ENCODE data around the gene TRIM34. TPM values are rescaled to one million over a fixed set of nuclear protein-coding genes. Genes with fewer than 3 reads are reported as not detected.

TRIM34 gene
- total RNA-seq, 2 experiments from 2014 or later, result 8.4 to 13.1 TPM

- ChIA-PET POLR2A (interaction anchor here (0.6 to 1.7 kb wide), 4 partner anchors 11 to 277 kb away, joined by 3 to 5 read pairs (median 4); partner anchors contain the start of gene TRIM34), CTCF (ENCODE audit: unreplicated experiment) (interaction anchor here (0.6 kb wide), 1 partner anchor 29 kb away, joined by 4 read pairs; no protein-coding TSS in a partner anchor)
- Histone ChIP-seq H3K9me3 (ENCODE audit: low read length) (no peaks in the 10 kb centered on the region), H3K4me1 (ENCODE audit: insufficient read depth, low read length, poor library complexity, severe bottlenecking) (peaks cover 19% of the 10 kb centered on the region), H3K4me3 (ENCODE audit: low read depth, low read length, poor library complexity, severe bottlenecking) (peak overlapping the region; percentile 75), H3K79me2 (ENCODE audit: insufficient read depth, low read depth, low read length) (peaks cover 7% of the 10 kb centered on the region; the same call in 1 of the 2 replicates), H3K4me2 (ENCODE audit: low read length) (peak overlapping the region; percentile 84), H4K20me1 (ENCODE audit: insufficient read depth, low read length) (no peaks in the 10 kb centered on the region), H3K9me2 (ENCODE audit: insufficient read depth, low read length) (no peaks in the 10 kb centered on the region), H3K36me3 (ENCODE audit: insufficient read depth, low read length) (no peaks in the 10 kb centered on the region; the same call in 1 of the 2 replicates), H3K27ac (ENCODE audit: low read depth, low read length, poor library complexity, severe bottlenecking) (peak overlapping the region; percentile 73), H2AFZ (ENCODE audit: low read length) (peak overlapping the region; percentile 95)
- BruUV-seq (replicated peaks), result TSS peak; percentile 96
- no peak for DNase-seq (ENCODE audit: low spot score)
- intact Hi-C loops (cut with micrococcal nuclease; ENCODE audit: unreplicated experiment), result loop anchor here (1.0 to 10.0 kb wide), 4 partner anchors 28 to 551 kb away; partner anchors contain the start of genes CNGA4, FHIP1B and TRIM34
- TF ChIP-seq, protein P1, sequence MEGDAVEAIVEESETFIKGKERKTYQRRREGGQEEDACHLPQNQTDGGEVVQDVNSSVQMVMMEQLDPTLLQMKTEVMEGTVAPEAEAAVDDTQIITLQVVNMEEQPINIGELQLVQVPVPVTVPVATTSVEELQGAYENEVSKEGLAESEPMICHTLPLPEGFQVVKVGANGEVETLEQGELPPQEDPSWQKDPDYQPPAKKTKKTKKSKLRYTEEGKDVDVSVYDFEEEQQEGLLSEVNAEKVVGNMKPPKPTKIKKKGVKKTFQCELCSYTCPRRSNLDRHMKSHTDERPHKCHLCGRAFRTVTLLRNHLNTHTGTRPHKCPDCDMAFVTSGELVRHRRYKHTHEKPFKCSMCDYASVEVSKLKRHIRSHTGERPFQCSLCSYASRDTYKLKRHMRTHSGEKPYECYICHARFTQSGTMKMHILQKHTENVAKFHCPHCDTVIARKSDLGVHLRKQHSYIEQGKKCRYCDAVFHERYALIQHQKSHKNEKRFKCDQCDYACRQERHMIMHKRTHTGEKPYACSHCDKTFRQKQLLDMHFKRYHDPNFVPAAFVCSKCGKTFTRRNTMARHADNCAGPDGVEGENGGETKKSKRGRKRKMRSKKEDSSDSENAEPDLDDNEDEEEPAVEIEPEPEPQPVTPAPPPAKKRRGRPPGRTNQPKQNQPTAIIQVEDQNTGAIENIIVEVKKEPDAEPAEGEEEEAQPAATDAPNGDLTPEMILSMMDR (conservative IDR thresholded peaks at IDR 0.05; ENCODE audit: low read length), result no peak
- TF ChIP-seq EZH2phosphoT487 (IDR thresholded peaks at IDR 0.05; ENCODE audit: borderline replicate concordance, low read depth, low read length), result no peak
These were observed 59.3 kb downstream of the TRIM34 start for GRCh38 chr11:5684036-5684645.

- Histone ChIP-seq H3K36me3 (ENCODE audit: insufficient read depth, low read length) (no peaks in the 10 kb centered on the region; the same call in 1 of the 2 replicates), H3K79me2 (ENCODE audit: insufficient read depth, low read depth, low read length) (peaks cover 7% of the 10 kb centered on the region; the same call in 1 of the 2 replicates), H3K4me2 (ENCODE audit: low read length) (peak within 1 kb of the TSS; percentile 84), H2AFZ (ENCODE audit: low read length) (peak within 1 kb of the TSS; percentile 95), H3K9me2 (ENCODE audit: insufficient read depth, low read length) (no peaks in the 10 kb centered on the region), H3K4me1 (ENCODE audit: insufficient read depth, low read length, poor library complexity, severe bottlenecking) (peaks cover 22% of the 10 kb centered on the region), H4K20me1 (ENCODE audit: insufficient read depth, low read length) (no peaks in the 10 kb centered on the region), H3K27ac (ENCODE audit: low read depth, low read length, poor library complexity, severe bottlenecking) (peak within 1 kb of the TSS; percentile 73), H3K9me3 (ENCODE audit: low read length) (no peaks in the 10 kb centered on the region), H3K4me3 (ENCODE audit: low read depth, low read length, poor library complexity, severe bottlenecking) (peak within 1 kb of the TSS; percentile 75)
- peak; percentile 81 for DNase-seq (ENCODE audit: low spot score)
- CTCF ChIA-PET (ENCODE audit: unreplicated experiment), result interaction anchor here (0.6 kb wide), 1 partner anchor 28 kb away, joined by 4 read pairs; no protein-coding TSS in a partner anchor
- TF ChIP-seq, protein P1 (conservative IDR thresholded peaks at IDR 0.05; ENCODE audit: low read length), result peak; percentile 80
- TF ChIP-seq EZH2phosphoT487 (IDR thresholded peaks at IDR 0.05; ENCODE audit: borderline replicate concordance, low read depth, low read length), result no peak
- TSS peak; percentile 91 for BruUV-seq (replicated peaks)
- POLR2A ChIA-PET, result interaction anchor here (1.0 to 1.7 kb wide), 3 partner anchors 10 to 278 kb away, joined by 3 to 5 read pairs (median 5); partner anchors contain the start of gene TRIM34
- intact Hi-C loops (cut with micrococcal nuclease; ENCODE audit: unreplicated experiment), result loop anchor here (1.0 to 10.0 kb wide), 4 partner anchors 27 to 550 kb away; partner anchors contain the start of genes CNGA4, FHIP1B and TRIM34
These were observed 60.0 kb downstream of the TRIM34 start, which contains the start of gene TRIM5 for GRCh38 chr11:5684646-5685362. TSS of gene TRIM5 (minus strand) at chr11:5685074. CDS start at chr11:5680177, 4,897 bp downstream.

Measured in OCI-LY7 (cell line).